NCI-H2171 treated with DMSO at 0.1 percent for 48 hours (cell line): ENCODE measurements around the gene DLEU7.
A peak's percentile ranks its signal among the peaks of the same experiment; 100 is the strongest.

Experiments used
- DNase-seq: peaks from one replicate; lab custom pipeline; 2025; lab: John Stamatoyannopoulos, UW

The DLEU7 gene

DNA sequence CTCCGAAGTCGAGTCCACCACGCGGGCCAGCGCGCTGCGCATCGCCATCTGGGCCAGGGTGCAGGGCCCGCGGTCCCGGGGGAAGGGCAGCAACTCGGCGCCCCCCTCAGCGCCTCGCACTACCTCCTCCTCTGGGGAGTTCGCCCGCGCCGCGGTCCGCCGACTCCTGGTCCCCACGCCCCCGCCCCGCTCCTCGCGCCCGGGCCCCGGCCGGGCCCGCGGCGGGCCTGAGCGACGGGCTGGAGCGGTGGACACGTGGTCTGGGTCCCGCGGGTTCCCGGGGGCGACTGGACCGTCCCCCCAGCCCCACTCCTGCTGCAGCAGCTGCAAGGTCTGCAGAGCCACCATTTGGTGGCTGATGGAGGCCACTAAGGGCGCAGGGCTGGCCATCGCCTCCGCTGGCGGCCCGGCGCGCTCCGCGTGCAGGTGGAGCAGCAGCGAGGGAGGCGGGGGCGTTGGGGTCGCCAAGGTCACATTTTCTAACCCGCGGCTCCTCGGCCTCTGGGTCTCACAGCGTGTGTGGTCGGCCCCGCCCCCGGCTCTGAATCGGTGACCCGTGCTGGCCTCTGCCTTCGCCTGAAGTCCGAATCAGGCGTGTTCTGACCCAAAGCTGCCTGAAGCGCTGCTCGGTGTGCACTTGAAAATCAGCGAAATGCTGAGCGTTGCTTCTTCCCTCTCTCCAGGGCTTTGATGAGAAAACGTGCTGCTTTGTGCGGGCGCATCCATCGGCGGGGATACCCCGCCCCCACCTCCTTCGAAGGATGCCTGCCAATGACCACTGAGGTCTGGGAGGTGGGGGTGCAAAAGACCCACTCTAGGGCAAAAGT lies at the start of gene DLEU7:
TSS of gene DLEU7 (minus strand) at position 436 of the 827 bp plus-strand sequence. CDS start at position 390, 46 bp downstream.
- no peak for DNase-seq

DNA sequence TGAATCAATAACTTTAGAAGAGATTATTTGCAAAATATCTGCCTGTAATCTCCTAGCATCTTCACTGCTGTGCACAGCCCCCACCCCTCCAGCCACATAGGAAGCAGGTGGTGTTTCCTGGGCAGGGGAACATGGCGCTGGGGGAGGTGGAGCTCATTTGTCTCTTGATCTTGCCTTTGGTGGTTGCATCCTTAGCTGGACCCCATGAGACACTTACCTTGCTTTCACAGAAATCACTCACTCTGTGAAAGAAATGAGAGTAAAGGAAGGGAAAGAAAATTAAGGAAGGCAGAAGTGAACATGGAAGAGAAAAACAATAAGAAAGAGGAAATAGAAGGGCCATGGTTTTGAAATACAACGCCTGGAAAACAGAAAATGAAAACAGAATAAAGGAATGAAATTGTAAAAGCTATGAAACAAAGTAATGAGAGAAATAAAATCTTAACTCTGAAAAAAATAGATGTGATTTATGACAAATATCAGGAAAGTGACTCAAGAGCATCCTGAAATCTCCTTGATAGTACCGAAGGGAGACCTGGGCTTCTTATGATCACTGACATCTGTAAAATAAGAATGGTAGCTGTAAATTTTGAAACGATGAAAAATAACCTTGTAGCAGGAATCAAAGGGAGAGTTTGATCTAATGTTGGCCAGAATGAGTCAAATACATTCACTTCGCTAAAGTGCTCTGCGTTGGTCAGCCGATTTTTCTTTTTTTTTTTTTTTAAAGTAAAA lies 48.9 kb upstream of the DLEU7 start:
- no peak for DNase-seq

DNA sequence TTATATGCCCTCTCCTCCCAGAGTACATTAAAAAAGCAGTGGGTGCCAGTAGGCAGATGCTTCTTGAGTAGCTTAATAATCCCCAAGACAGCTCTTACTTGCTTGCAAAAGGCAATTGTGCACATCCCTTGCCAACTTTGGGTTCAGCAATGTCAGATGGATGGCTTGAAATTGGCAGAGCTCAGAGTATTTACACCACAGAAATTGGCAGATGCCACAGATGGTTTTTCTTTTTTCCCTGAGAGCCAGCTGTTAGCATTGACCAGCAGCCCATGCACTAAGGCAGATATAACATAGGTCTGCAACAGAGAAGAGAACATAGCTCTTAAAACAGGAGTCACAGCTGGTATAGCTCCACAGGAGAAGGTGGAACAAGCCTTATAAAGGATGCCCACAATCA lies 47.7 kb upstream of the DLEU7 start:
- peak; percentile 50 for DNase-seq

DNA sequence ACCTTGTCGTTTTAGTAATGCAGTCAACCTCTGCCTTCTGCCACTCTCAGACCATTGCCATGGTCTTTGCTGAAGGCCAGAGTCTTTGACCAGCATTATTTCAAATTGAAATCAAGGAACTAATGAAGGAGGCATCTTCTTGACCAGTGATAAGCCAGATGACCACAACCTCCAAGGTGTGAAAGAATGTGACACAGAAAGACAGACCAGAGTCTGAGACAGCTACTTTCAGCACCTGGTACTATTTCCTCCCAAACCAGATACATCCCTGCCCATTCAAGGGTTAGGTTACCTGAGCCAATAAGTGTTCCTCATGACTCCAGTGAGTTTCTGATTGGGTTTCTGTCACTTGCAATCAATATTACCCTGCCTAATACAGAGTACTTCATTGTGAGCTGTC lies 45.8 kb upstream of the DLEU7 start:
- no peak for DNase-seq

DNA sequence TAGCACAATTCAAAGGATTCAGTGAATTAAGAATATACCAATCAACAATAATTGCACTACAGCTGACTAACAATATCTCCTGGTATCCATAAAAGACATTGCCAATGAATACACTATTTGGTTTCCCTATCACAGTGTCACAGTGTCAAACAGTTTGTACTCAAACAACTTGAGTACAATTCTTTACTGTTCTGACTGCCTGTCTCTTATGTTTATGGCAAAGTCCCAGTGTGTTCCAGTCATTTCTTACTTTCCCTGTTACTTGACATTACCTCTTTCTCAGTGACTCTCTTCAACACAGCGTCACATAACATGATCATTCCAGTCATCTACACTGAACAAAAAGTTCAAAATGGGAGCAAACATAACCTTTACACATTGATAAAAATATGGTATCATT lies 44.9 kb upstream of the DLEU7 start:
- DNase-seq = no peak

DNA sequence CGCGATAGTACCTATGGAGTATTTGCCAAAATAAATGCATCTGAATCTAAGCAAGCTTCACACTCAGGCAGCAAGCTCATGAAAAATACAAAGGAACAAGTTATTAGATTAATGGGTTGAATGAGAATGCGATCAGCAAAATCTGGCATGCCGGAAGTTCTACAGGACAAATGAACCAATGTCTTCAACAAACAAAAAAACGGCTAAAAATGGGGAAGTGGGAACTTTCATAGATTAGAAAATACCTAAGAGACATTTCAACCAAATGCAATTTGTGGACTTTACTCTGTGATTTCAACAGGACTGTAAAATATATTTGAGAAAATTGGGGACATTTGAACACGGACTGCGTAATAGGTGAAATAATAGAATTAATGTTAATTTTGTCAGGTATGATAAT lies 43.7 kb upstream of the DLEU7 start:
- DNase-seq = no peak

DNA sequence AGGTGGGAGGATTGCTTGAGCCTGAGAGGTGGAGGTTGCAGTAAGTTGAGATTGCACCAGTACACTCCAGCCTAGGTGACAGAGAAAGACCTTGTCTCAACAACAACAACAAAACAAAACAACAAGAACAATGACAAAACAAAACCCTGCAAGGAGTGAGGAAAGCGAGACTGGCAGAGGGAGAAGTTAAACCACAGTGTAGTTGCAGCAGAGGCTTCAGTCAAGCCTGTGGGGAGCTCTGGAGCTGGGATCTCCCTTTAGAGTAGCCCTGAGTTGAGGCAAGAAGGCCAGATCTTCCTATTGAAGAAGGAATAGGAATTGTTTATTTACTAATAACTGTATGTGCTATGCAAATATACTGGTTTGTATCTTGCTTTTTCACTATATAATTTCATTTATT lies 40.8 kb upstream of the DLEU7 start:
- no peak for DNase-seq

DNA sequence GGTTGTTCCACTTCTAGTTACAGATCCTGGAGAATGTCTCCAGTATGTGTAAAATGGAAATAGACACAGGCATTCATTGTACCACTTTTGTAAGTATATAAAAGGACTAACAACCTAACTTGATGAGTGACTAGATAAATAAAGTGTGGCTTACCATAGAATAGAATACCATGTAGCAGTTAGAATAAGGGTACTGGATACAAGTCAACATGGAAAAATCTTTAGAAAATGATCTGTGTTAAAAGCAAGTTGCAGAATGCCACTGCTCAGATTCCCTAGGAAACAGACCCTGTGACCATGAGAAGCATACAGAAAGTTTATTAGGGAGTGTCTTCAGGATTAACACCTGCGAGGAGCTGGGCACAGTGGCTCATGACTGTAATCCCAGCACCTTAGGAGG lies 40.2 kb upstream of the DLEU7 start:
- no peak for DNase-seq

DNA sequence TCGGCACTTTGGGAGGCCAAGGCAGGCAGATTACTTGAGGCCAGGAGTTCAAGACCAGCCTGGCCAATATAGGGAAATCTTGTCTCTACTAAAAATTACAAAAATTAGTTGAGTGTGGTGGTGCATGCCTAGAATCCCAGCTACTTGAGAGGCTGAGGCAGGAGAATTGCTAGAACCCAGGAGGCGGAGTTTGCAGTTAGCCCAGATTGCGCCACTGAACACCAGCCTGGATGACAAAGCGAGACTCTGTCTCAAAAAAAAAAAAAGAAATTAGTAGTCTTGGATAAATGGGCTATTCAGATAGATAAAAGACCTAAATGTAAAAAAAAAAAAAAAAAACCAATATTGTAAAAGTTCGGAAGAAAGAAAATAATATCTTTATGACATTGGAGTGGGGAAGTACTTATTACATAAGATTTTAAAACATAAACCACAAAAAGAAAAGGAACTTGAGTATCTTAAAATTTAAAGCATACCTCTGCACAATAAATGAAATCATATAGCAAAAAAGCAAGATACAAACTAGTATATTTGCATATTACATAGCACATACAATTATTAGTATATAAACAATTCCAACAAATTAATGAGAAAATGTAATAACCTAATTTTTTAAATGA lies 39.4 kb upstream of the DLEU7 start:
- no peak for DNase-seq

DNA sequence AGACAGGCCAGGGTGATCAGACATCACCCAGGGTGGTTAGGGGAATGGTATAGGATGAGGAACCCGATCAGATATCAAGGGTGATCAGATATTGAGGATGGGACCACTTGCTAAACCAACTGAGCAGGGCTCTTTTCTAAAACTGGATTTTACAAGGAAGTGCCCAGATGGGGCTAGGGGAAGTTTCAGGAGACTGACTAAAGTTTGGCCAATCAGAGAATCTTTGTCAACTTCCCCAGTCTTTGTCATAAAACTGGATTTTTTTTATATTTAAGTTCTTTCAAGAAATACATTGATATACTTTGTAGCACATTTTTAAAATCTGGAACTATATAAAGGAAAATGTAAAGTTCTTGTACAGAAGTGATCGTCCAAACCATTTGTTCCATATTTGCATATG lies 30.5 kb upstream of the DLEU7 start:
- DNase-seq = no peak

DNA sequence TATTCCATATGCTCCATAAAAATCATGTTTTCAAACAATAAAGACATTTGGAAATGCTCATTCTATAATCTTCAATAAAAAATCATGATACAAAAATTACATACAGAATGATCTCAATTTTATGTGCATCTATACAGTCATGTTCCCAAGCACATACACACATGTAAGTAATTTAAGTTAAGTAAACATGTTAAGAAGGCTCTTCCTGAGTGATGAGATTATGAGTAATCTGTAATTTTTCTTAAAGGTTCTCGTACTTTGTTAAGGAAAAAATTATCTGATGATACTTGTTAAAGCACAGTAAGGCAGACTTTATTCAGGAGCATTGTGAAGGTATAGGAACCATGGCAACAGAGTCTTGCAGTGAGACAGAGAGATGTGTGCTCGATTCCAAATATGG lies 30.0 kb upstream of the DLEU7 start:
- no peak for DNase-seq

DNA sequence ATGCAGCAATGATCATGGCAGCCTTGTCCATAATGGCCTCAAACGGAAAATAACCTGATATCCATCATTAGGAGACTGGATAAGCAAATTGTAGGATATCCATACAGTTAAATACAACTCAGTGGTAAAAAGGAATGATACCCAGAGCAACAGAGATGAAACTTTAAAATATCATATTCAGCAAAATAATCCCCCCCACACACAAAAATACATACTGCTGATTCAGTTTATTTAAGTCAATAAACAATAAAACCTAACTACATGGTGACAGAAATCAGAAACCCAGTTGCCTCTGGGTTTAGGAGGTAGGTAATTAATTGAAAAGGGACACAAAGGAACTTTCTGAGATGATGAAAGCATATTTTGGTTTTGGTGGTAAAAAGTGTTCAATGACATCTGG lies 27.9 kb upstream of the DLEU7 start:
- DNase-seq = no peak

DNA sequence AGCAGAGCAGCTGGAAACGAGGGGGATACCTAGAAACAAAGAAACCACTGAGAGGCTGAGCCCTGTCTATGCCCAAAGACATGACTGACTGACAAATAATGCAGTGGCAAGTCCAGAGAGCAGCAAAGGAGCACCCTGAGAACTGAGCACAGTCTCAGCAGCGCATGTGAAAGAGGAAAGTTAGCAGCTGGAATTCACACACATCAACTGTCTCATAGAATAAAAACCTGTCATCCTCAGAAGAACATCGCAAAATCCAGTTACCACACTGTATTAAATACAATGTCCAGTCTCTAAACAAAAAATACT lies 24.1 kb upstream of the DLEU7 start:
- no peak for DNase-seq

DNA sequence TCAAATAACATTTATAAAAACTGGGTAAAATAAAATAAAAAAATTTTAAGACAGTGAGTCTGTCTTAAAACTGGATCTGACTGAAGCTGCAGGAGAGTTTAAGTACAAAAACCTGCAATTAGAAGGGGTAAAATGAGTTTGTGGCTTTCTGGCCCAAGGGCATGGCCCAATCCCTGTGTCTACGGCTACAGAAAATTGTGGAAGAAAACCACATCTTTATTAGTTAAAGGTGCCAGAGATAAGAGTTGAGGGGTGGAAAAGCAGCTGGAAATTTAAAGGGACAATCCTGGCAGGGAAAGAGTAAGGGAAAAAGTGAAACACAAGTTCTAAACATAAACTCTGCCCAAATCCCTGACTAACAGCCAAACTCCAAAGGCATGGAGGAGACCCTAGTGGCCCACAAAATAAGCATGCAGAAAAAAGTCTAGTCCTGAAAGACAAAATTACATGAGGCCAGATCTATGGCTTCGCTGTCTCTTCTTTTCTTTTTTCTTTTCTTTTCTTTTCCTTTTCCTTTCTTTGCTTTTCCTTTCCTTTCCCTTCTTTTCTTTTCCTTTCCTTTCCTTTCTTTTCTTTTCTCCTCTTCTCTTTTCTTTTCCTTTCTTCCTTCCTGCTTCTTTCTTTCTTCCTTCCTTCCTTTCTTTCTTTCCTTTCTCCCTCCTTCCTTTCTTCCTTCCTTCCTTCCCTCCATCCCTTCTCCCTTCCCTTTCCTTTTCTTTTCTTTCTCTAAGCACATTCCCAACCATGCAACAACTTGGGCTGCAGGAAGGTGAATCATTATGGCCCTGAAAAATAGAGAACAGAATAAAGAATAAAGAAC lies 23.5 kb upstream of the DLEU7 start:
- DNase-seq = no peak

DNA sequence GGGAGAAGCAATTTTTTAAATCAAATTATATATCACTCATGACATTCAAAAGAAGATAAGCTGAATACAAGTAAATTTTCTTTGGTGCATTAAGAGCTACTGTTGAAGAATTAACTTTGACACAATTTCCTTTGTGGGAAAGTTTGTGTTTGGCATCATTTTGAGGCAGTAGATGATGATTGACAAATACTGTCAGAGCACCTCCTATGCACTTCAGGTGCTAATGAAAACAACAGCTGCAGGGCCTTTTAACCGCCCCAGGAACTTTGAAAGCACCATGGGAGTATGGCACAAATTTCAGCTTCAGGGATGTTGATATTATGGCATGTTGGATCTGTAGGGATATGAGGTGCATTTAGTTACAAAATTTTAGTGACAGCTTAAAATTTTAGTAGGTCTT lies 21.0 kb upstream of the DLEU7 start:
- DNase-seq = no peak

DNA sequence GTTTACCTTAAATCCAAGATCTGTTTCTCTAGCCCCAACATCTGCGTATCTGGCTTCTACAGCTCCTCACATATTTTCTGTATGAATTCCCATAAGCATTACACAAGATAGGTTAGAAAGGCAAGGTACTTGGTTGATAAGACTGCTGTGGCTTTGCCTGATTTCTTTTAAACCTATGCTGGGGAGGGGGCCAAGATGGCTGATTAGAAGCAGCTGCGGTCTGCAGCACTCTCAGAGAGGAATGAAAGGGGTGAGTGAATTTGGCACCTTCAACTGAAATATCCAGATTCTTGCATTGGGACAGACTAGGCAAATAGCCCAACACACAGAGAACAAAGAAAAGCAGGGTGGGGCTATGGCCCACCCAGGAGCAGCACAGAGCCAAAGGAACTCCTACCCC lies 12.2 kb upstream of the DLEU7 start:
- DNase-seq = no peak

DNA sequence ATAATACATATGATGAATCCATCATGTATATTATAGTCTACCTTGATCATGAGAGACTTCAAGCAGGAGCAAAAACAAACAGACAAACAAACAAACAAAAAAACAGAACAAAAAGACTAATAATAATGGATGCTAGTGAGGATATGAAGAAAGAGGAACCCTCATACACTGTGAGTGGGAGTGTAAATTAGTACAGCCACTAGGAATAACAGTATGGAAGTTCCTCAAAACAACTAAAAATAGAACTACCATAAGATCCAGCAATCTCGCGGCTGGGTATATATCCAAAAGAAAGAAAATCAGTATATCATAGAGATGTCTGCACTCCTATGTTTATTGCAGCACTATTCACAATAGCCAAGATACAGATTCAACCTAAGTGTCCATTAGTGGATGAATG lies 7.0 kb upstream of the DLEU7 start:
- DNase-seq = no peak

DNA sequence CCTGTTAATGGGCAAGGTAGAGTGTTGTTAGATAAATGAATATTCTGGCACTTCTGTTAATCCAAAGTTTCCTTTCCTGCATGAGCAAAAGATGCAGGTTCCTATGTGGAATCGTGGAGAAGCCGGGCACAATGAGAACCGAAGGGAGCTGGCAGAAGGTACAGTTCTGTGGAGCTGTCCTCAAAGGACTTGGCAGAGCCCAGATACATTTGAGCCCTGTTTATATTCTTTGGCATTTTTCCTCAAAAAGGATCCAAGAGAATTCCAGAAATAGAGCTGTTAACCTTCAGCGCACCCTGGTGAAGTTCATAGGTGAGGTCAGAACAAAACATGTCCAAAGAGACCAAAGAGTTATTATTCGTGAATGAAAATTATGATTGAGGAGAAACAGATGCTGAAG lies 4.0 kb upstream of the DLEU7 start:
- DNase-seq = no peak

DNA sequence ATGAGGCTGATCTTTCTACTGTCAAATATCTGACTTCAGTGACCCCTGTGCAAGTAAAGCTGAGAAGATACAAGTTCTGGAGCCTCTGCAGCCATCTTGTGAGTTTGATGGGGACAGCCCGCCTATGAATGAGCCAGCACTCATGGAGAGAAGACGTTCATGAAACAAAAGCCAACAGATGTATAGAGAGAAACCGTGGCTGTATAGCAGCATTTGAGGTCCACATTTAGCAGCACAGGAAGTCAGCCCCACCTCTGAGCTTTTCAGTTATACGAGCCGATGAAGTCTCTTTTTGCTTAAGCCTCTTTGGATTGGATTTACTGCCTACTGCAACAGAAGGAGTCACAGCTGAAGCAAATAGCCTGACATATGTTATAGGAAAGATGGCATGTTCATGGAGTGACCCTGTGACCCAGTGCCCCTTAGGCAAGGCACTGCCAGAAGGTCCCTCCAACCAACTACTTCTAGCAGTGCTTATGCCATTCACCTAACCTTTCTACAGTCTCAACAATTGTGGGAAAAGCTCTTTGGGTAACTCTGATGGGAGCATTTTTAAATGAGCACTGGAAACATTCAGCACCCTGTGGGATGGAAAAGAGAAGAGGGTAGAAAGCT lies 3.5 kb upstream of the DLEU7 start:
- DNase-seq = no peak

DNA sequence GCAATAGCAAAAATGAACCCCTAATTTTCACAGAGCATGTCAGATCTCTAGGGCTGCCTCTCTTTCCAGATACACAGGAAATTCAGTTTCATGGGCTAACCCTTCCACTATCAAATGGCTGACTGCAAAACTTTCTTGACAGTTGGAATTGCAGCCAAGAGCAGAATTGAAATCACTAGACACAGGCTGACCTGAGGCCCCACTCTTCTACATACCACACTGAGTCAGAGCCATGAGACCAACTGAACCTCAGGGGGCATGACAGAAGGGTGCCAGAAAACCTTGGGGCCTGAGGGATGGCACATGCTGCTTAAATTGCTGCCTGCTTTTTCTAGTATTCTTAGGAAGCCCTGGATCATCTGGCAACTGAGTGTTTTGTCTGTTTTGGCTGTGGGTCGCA lies 1.7 kb upstream of the DLEU7 start:
- no peak for DNase-seq

DNA sequence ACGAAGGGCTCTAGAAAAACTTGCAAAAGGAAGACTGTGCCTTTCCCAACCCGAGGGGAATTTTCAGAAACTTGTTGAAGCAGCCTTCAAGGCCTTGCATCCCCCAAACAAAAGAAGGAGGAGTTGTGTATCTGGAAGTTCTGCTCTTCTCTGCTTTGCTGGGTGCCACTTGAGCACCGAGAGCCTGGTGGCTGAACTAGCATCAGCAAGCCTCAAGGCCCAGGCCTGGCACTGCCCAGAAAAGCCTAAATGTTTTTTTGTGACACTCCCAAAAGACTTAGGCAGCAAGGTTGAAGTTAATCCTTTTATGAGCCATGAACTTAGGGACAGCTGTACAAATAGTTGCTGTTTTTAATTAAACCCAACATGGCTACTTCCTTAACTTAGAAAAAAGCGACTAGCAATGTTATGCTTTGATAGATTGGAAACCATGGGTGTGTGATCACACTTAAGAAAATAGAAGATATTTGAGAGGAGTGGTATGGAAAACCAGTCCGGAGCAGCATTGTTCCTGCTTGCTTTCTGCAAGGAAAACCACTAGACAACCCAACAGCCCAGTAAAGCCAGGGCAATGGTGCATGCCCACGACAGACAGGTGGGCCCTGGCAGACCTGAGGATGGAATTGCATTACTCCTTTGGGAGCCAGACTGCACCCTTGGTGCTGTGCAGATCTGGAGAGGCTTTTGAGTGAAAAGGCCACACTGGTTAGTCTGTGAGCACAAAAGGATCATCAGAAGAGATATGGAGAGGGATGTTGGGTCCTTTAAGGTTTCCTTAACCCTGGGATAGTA lies 788 bp upstream of the DLEU7 start:
- no peak for DNase-seq

DNA sequence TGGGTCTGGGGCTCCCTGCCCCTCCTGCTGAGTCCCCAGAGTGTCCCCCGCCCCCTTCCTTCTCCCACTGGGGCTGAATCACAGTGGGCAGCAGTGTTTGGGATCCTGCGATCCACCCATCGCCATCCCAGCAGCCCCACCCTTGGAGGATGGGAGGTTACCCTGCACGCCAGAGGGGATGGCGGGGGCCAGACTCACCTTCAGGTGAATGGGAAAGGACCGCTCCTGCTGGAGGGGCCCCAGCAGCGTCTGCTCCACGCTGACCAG lies 569 bp downstream of the DLEU7 start:
- DNase-seq = no peak
